Measurements from ENCODE around the gene OXER1.
"Not testable (repeated sequence)": the region's sequence is repeated elsewhere in the genome, so short reads cannot be mapped to it uniquely, and the experiment has no call there.

OXER1 gene

GRCh38 chr2:42752314-42752713, 11.6 kb downstream of the OXER1 start:
- no peak for DNase-seq (ENCODE audit: low spot score)

DNA sequence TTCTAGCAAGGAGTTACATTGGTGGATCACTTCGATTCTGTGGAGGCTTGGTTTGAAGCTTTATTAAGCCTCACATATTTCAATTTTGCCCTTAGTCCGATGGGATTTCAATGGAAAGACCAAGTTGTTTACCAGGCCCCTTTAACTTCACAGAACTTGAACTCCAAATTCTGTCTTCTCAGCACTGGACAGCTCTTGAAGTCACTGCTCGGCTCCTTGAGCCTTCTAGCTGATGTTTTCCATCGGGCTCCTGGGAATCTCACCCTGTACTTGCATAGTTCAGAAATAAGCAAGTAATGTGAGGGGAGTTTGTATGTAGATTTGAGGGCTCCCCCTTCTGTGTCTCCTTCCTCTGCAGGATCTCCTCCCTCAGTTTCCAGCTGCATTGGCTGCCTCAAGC, 15.1 kb downstream of the OXER1 start:
- DNase-seq (ENCODE audit: low spot score) = no peak

DNA sequence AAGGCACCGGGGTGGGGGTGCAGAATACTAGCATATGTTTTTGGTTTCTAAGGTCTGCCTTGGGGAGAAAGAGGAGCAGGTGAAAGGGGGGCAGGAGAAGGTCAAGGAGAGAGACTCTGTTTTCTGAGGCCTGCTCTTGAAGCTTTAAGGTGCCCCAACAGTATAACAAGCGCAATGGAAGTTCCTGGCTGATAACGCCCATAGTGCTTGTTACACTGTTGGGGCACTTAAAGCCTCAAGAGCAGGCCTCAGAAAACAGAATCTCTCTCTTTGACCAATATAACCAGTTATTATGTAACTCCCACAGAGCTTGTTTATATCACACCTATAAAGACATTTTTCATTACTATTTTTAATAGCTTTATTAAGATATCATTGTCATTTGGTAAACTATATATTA, 16.5 kb downstream of the OXER1 start:
- DNase-seq (ENCODE audit: low spot score) = no peak

GRCh38 chr2:42744545-42745082, 19.3 kb downstream of the OXER1 start:
- no peak for DNase-seq (ENCODE audit: low spot score)

DNA sequence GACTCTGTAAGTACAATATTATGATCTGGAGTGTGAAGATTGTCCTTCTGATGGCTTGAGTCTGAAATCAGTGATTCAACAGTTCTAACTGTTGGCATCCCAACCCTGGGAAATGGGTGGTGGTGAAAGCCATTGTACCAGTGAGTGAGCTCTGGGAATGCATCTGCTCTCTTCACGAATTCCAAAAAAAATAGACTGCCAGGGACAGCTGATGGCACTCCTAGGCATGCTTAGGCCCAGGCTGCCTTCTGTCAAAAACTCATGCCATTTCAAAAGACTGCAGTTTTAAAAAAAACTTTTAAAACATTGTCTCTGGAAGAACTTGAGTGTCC, 20.3 kb downstream of the OXER1 start:
- DNase-seq (ENCODE audit: low spot score) = no peak

DNA sequence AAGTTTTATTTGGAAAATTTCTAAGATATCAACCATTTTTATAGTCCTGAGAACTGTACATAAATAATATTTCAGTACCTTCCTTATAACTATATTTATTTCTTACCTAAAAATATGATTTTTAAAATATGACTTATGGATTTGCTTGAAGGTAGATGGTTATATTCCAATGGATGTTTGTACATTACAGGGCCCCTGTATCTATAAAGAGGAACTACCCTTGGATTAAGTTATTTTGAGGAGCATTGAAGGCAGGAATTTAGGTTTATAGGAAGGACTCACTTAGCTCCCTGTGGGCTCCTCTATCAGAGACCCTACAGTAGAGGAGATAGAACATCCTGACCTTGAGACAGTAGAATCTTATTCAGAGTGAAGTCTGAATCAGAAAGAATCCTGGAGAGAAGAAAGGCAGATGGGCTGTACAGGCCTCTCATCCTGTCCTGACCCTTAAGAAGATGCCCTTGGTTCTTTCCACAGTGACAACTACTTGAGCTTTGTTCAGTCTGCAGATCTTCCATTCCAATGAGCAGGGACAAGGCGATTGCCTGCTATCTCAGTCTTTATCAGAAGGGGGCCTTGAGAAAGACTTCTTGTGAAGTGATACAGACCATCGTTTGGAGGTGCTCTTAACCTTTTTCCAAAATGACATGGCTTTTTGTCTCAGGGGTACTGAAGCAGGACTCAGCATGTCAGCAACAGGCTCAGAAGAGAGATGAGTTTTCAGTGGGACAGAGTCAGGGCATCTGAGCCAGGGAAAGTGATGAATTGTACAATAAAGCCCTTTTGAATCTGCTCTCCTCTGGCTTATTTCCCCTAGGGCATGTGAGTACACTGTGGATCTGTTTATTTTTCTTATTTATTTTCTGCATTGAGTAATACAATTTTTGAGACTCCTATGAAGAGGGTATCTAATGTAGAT, 20.9 kb downstream of the OXER1 start:
- no peak for DNase-seq (ENCODE audit: low spot score)

GRCh38 chr2:42741140-42741539, 22.8 kb downstream of the OXER1 start:
- no peak for DNase-seq (ENCODE audit: low spot score)

GRCh38 chr2:42736598-42737322, 27.2 kb downstream of the OXER1 start:
- DNase-seq (ENCODE audit: low spot score) = no peak

- no peak for DNase-seq (ENCODE audit: low spot score)
Measured at GRCh38 chr2:42733852-42734251, 30.1 kb downstream of the OXER1 start.

DNA sequence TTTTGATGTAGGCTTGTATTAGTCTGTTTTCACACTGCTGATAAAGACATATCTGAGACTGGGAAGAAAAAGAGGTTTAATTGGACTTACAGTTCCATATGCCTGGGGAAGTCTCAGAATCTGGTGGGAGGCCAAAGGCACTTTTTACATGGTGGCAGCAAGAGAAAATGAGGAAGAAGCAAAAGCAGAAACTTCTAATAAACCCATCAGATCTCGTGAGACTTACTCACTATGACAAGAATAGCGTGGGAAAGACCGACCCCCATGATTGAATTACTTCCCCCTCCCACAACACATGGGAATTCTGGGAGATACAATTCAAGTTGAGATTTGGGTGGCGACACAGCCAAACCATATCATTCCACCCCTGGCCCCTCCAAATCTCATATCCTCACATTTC, 32.6 kb downstream of the OXER1 start:
- not testable (repeated sequence) for DNase-seq (ENCODE audit: low spot score)

DNA sequence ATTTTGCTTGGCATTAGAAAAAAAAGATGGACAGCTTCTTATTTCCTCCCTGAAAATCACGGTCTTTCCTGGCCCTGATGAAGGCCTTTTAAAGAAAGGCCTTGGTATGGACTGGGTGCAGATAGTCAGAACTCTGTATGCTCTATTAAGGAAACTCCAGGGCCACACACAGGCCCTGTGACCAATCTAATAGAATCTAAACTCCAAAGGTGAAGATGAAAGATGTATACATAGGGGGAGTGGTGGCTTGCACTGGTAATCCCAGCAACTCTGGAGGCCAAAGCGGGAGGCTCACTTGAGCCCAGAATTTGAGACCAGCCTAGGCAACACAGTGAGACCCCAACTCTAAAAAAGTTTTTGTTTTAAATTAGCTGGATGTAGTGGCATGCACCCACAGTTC, 37.3 kb downstream of the OXER1 start:
- no peak for DNase-seq (ENCODE audit: low spot score)

DNA sequence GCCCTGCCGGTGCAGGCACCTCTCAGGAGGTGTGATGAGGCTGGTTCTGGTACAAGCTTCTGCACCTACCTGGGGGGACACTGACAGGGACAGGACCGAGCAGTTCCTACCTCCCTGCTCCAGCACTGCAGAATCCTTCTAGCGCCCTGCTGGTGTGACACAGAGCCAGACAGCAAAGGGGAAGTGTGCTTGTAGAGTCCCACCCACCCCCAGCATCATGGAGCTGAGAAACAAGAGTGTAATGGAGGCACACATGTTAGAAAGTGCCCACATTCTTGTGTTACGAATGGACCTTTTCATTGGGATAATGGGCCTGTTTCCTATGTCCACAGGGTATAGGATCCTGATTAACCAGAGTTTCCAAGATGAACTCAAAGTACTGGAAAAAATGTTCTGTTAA, 38.3 kb downstream of the OXER1 start:
- no peak for DNase-seq (ENCODE audit: low spot score)

GRCh38 chr2:42724886-42725285, 39.0 kb downstream of the OXER1 start:
- DNase-seq (ENCODE audit: low spot score) = no peak

DNA sequence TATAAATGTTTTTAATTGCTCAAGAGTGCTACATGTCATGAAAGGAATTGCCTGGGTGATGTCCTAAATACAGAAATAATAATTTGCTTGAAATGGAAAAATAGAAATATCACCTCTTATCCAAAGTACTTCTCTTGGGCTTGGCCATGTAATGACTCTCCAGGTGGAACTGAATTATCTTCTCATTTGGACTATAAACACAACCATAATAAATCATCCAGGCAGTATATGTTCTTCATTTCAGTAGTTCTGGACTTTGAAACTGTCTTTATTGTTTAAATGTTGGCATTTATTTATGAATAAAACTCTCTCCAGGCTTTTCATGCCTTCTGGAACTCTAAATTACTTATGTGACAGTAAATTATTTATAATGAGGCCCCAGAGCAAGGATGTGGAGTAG, 40.5 kb downstream of the OXER1 start:
- no peak for DNase-seq (ENCODE audit: low spot score)

DNA sequence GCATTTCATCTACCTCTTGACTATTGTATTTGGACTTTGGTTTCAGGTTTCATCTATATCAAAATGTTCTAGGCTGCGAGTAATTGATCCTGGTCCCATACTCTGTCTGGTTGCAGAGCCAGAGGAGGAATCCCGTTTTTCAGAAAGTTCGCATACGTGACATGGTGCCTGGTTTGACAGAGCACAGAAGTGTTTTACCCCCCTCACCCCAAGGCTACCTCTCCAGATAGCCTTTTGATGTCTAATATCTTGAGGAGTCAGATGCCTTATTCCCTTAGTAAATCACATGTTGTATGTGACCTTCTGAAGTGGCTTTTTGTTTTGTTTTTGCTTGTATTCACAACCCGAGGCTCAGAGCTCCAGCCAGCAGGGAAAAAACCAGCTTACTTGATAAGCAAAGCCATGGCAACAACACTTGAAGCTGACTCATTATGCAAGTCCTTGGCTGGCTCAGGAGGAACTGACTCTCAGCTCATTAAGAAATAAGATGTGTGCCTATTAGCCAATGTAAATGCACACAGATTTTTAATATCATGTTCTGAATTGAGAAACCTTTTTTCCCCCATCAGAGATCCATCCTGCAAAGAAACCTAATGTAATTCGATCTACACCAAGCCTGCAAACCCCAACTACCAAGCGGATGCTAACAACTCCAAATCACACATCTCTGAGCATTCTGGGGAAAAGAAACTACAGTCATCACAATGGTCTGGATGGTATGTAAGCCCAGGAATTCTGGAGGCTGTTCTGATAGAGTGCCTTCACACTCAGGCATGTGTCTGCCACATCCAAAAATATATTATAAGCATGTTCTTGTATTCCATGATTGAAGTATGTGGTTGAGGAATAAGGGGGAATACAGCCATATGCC, 41.4 kb downstream of the OXER1 start:
- no peak for DNase-seq (ENCODE audit: low spot score)

DNA sequence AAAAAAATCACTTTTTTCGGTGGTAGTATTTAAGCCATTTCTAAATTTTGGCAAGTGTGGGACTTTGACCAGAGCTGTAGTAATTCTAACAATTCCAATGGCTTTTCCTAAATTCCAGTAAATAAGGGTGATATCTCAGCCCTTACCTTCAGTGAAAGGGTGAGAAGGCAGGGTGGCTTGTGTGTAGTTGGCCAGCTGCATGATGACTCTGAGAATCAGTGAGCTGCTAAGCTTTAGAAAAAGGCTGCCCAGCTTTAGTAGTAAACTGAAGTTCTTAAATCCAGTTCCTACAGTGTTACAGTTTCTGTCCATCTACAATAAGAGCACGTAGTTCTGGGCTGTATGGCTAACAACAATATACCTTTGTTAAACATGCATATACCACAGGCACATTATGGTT, 42.0 kb downstream of the OXER1 start:
- no peak for DNase-seq (ENCODE audit: low spot score)

DNA sequence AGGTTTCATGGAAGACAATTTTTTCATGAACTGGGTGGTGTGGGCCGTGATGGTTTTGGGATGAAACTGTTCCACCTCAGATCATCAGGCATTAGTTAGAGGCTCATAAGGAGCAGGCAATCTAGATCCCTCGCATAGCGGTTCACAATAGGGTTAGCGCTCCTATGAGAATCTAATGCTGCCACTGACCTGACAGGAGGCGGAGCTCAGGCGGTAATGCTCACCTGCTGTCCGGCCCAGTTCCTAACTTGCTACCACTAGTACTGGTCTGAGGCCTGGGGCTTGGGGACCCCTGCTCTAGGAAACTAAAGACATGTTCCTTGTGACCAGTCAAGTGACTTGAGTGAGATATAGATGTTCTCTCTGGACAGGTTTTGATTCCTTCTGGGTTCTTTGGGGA, 49.2 kb downstream of the OXER1 start:
- no peak for DNase-seq (ENCODE audit: low spot score)

DNA sequence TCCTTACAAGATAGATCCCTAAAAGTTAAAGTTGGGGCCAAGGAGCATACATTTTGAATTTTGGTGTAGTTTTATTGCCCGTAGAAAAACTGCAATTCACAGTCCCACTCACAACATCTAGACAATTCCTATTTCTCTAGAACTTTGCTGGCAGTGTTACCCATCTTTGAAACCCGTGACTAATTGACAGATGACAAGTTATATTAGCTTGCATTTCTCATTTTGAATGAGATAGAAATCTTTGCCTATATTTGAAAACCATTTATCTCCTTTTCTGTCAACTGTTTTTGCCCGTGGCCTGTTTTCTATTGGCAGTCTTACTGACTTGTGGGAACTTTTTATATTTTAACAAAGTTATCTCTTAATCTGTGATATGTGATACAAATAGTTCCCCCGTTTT, 50.0 kb downstream of the OXER1 start:
- no peak for DNase-seq (ENCODE audit: low spot score)

DNA sequence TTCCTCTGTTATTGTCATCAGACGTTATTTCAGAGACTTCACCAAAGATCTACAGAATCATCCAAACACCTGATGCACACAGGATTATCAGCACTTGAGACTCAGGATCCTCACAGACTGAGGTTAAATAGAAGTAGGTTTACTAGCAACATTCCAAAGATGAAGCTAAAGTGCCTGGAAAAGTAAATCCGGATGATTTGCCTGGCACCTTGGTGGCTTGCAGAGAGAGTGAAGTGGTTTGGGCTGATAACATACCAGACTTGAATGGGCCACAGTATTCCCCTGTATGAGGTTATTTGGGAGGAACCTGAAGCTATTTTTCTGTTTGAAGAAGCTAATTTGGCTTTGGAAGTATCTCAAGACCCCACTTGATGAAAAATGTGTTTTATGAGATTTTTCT, 51.0 kb downstream of the OXER1 start:
- DNase-seq (ENCODE audit: low spot score) = no peak

All from ecto neural progenitor cell (in vitro differentiated cells).